Measurements from ENCODE around the gene NUDT3. TPM values are rescaled to one million over a fixed set of nuclear protein-coding genes. Genes with fewer than 3 reads are reported as not detected.

Gene NUDT3
- total and polyA plus RNA-seq, 9 of the 15 experiments (the other 6 are each of a cell fraction or from before 2014, with no cell fraction given), result 5.4 to 81.2 (median 56.4) TPM

DNA sequence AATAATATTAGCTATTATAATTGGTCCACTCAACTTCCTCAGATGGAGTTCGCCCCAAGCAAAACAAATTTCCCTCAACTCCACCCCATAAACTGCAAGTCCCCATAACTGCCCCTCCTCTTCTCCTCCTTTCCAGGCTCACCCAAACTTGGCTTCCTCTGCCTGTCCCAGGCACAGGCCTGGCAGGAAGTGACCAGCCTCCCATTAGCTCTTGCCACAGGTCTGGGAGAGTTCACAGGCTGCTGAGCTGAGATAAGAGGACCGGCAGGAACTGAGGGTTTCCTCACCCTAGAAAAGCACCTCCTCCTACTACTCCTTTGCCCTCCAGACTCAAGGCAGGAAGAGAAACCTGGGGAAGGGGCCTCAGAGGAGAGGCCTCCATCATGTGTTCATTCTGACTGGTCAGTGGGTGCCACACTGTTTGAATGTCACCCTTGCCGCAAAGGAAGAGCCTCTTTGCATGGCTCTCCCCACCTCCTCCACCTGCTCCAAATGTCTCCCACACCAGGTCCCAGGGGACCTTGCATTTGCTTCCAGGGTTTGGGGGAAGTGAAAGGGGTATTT lies 119.1 kb downstream of the NUDT3 start (continued):
- TF ChIP-seq, protein P1, sequence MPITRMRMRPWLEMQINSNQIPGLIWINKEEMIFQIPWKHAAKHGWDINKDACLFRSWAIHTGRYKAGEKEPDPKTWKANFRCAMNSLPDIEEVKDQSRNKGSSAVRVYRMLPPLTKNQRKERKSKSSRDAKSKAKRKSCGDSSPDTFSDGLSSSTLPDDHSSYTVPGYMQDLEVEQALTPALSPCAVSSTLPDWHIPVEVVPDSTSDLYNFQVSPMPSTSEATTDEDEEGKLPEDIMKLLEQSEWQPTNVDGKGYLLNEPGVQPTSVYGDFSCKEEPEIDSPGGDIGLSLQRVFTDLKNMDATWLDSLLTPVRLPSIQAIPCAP (CRISPR knock-in tag; IDR thresholded peaks at IDR 0.05; ENCODE audit: borderline replicate concordance), result no peak
- TF ChIP-seq, protein P2, sequence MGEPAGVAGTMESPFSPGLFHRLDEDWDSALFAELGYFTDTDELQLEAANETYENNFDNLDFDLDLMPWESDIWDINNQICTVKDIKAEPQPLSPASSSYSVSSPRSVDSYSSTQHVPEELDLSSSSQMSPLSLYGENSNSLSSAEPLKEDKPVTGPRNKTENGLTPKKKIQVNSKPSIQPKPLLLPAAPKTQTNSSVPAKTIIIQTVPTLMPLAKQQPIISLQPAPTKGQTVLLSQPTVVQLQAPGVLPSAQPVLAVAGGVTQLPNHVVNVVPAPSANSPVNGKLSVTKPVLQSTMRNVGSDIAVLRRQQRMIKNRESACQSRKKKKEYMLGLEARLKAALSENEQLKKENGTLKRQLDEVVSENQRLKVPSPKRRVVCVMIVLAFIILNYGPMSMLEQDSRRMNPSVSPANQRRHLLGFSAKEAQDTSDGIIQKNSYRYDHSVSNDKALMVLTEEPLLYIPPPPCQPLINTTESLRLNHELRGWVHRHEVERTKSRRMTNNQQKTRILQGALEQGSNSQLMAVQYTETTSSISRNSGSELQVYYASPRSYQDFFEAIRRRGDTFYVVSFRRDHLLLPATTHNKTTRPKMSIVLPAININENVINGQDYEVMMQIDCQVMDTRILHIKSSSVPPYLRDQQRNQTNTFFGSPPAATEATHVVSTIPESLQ (CRISPR knock-in tag; IDR thresholded peaks at IDR 0.05), result no peak
- TF ChIP-seq ZNF175 (CRISPR knock-in tag; IDR thresholded peaks at IDR 0.05; ENCODE audit: low read depth) (peak; percentile 93), TSC22D4 (tag; IDR thresholded peaks at IDR 0.05) (no peak), TRIM24 (IDR thresholded peaks at IDR 0.05) (peak; percentile 95 to 97), ETV5 (CRISPR knock-in tag; IDR thresholded peaks at IDR 0.05; ENCODE audit: low read depth) (peak; percentile 100), CBFA2T3 (IDR thresholded peaks at IDR 0.05) (peak; percentile 97), TRIM28 (IDR thresholded peaks at IDR 0.05) (peak; percentile 93), ZNF696 (CRISPR knock-in tag; conservative IDR thresholded peaks at IDR 0.05) (0 out of 2 replicates have a peak, but pooled peaks have one; percentile 16), ZNF124 (CRISPR knock-in tag; IDR thresholded peaks at IDR 0.05) (no peak), SP1 (CRISPR knock-in tag; IDR thresholded peaks at IDR 0.05) (0 out of 2 replicates have a peak, but pooled peaks have one; percentile 38), POLR2A (conservative IDR thresholded peaks at IDR 0.05) (peak; percentile 60), NBN (IDR thresholded peaks at IDR 0.05; ENCODE audit: low read depth) (peak; percentile 94), NFE2L1 (tag; IDR thresholded peaks at IDR 0.05; ENCODE audit: borderline replicate concordance, low read depth) (no peak)
- TF ChIP-seq, protein P3, sequence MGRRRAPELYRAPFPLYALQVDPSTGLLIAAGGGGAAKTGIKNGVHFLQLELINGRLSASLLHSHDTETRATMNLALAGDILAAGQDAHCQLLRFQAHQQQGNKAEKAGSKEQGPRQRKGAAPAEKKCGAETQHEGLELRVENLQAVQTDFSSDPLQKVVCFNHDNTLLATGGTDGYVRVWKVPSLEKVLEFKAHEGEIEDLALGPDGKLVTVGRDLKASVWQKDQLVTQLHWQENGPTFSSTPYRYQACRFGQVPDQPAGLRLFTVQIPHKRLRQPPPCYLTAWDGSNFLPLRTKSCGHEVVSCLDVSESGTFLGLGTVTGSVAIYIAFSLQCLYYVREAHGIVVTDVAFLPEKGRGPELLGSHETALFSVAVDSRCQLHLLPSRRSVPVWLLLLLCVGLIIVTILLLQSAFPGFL (CRISPR knock-in tag; IDR thresholded peaks at IDR 0.05), result no peak
- TF ChIP-seq, protein P4, sequence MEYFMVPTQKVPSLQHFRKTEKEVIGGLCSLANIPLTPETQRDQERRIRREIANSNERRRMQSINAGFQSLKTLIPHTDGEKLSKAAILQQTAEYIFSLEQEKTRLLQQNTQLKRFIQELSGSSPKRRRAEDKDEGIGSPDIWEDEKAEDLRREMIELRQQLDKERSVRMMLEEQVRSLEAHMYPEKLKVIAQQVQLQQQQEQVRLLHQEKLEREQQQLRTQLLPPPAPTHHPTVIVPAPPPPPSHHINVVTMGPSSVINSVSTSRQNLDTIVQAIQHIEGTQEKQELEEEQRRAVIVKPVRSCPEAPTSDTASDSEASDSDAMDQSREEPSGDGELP (CRISPR knock-in tag; IDR thresholded peaks at IDR 0.05; ENCODE audit: borderline replicate concordance), result peak; percentile 89
- TF ChIP-seq, protein P5, sequence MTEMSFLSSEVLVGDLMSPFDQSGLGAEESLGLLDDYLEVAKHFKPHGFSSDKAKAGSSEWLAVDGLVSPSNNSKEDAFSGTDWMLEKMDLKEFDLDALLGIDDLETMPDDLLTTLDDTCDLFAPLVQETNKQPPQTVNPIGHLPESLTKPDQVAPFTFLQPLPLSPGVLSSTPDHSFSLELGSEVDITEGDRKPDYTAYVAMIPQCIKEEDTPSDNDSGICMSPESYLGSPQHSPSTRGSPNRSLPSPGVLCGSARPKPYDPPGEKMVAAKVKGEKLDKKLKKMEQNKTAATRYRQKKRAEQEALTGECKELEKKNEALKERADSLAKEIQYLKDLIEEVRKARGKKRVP (CRISPR knock-in tag; IDR thresholded peaks at IDR 0.05), result 0 out of 2 replicates have a peak, but pooled peaks have one; percentile 29
- TF ChIP-seq, protein P6, sequence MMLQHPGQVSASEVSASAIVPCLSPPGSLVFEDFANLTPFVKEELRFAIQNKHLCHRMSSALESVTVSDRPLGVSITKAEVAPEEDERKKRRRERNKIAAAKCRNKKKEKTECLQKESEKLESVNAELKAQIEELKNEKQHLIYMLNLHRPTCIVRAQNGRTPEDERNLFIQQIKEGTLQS (IDR thresholded peaks at IDR 0.05), result peak; percentile 76
- TF ChIP-seq, protein P6 (CRISPR knock-in tag; conservative IDR thresholded peaks at IDR 0.05), result no peak
